Mucosa of rectum (tissue), 2 donors: Measurements from ENCODE around the gene SORCS2.

Experiments
- H3K27ac ChIP-seq, 2 donors: one replicate each; pipeline ENCODE4 v1.7.0; 2013; ENCODE audit warnings: inconsistent platforms in 2 of 2, low read depth in 2 of 2, low read length in 2 of 2
- H3K27me3 ChIP-seq, 2 donors: one replicate each; pipeline ENCODE4 v1.7.0; 2013; ENCODE audit warnings: low read length in 2 of 2; ENCODE audit not compliant: control insufficient read depth in 2 of 2, insufficient read depth in 2 of 2
- H3K36me3 ChIP-seq, 2 donors: one replicate each; pipeline ENCODE4 v1.7.0; 2013; ENCODE audit warnings: low read length in 2 of 2; ENCODE audit not compliant: control insufficient read depth in 2 of 2, insufficient read depth in 2 of 2
- H3K4me1 ChIP-seq, 2 donors: one replicate each; pipeline ENCODE4 v1.7.0; 2013; ENCODE audit warnings: low read length in 2 of 2, mild to moderate bottlenecking in 1 of 2; ENCODE audit not compliant: control insufficient read depth in 2 of 2, insufficient read depth in 2 of 2
- H3K4me3 ChIP-seq, 2 donors: one replicate each; pipeline ENCODE4 v1.7.0; 2013; ENCODE audit warnings: low read length in 2 of 2
- H3K9ac ChIP-seq, 2 donors: one replicate each; pipeline ENCODE4 v1.7.0; 2013; ENCODE audit warnings: low read length in 2 of 2, low read depth in 1 of 2, mild to moderate bottlenecking in 1 of 2
- H3K9me3 ChIP-seq, 2 donors: one replicate each; pipeline ENCODE4 v1.7.0; 2013; ENCODE audit warnings: low read length in 2 of 2; ENCODE audit not compliant: control insufficient read depth in 2 of 2
- donor health status: healthy.
- donor health status: Normal muscosa, but diverticular disease.

Gene SORCS2

GRCh38 chr4:7199129-7199725 lies 6.9 kb downstream of the SORCS2 start:
- Histone ChIP-seq H3K9me3 (no peaks in the 10 kb centered on the region), H3K27me3 (peaks cover 11 to 18% of the 10 kb centered on the region in 2 donors), H3K27ac (no peak overlapping the region), H3K9ac (no peak overlapping the region), H3K4me3 (no peak overlapping the region), H3K4me1 (no peaks in the 10 kb centered on the region), H3K36me3 (no peaks in the 10 kb centered on the region)

- Histone ChIP-seq H3K9me3 (no peaks in the 10 kb centered on the region), H3K9ac (no peak overlapping the region), H3K36me3 (no peaks in the 10 kb centered on the region), H3K27me3 (peaks cover 8 to 16% of the 10 kb centered on the region in 2 donors), H3K4me3 (no peak overlapping the region), H3K4me1 (no peaks in the 10 kb centered on the region), H3K27ac (no peak overlapping the region)
These were observed 7.6 kb downstream of the SORCS2 start for GRCh38 chr4:7199771-7200441.

- H3K27me3 ChIP-seq: peaks cover 8 to 11% of the 10 kb centered on the region in 2 donors
These were observed 8.5 kb downstream of the SORCS2 start for GRCh38 chr4:7200801-7201200.

GRCh38 chr4:7201420-7202305 lies 9.3 kb downstream of the SORCS2 start:
- Histone ChIP-seq H3K9ac (no peak overlapping the region), H3K36me3 (no peaks in the 10 kb centered on the region), H3K27ac (no peak overlapping the region), H3K4me3 (no peak overlapping the region), H3K4me1 (no peaks in the 10 kb centered on the region), H3K9me3 (no peaks in the 10 kb centered on the region), H3K27me3 (peaks cover 3 to 11% of the 10 kb centered on the region in 2 donors)

More at GRCh38 chr4:7200801-7201200, 8.5 kb downstream of the SORCS2 start:
- no peaks in the 10 kb centered on the region for H3K9me3 ChIP-seq
- no peaks in the 10 kb centered on the region for H3K36me3 ChIP-seq
- no peak overlapping the region for H3K9ac ChIP-seq
- no peaks in the 10 kb centered on the region for H3K4me1 ChIP-seq
- no peak overlapping the region for H3K27ac ChIP-seq
- H3K4me3 ChIP-seq: no peak overlapping the region

- no peak overlapping the region for H3K4me3 ChIP-seq
- H3K9me3 ChIP-seq: no peaks in the 10 kb centered on the region
- no peak overlapping the region for H3K9ac ChIP-seq
- peaks cover 3% of the 10 kb centered on the region in 2 donors for H3K27me3 ChIP-seq
- H3K27ac ChIP-seq: no peak overlapping the region
- no peaks in the 10 kb centered on the region for H3K36me3 ChIP-seq
- peaks cover 0 to 3% of the 10 kb centered on the region in 2 donors for H3K4me1 ChIP-seq
These were observed 10.1 kb downstream of the SORCS2 start for GRCh38 chr4:7202411-7202810.

GRCh38 chr4:7204656-7205387 lies 12.5 kb downstream of the SORCS2 start:
- Histone ChIP-seq H3K9ac (no peak overlapping the region), H3K4me1 (peaks cover 0 to 3% of the 10 kb centered on the region in 2 donors), H3K36me3 (no peaks in the 10 kb centered on the region), H3K27me3 (peaks cover 3% of the 10 kb centered on the region in 2 donors), H3K4me3 (no peak overlapping the region), H3K27ac (no peak overlapping the region), H3K9me3 (no peaks in the 10 kb centered on the region)

- H3K4me1 ChIP-seq: peaks cover 0 to 3% of the 10 kb centered on the region in 2 donors
- no peaks in the 10 kb centered on the region for H3K36me3 ChIP-seq
- H3K4me3 ChIP-seq: no peak overlapping the region
- H3K9me3 ChIP-seq: no peaks in the 10 kb centered on the region
- no peak overlapping the region for H3K9ac ChIP-seq
- H3K27me3 ChIP-seq: peaks cover 3% of the 10 kb centered on the region in 2 donors
- H3K27ac ChIP-seq: peak overlapping the region in 1 of 2 donors; percentile 63
These were observed 14.0 kb downstream of the SORCS2 start for GRCh38 chr4:7206385-7206784.

- H3K9ac ChIP-seq: no peak overlapping the region
- no peak overlapping the region for H3K4me3 ChIP-seq
- H3K27me3 ChIP-seq: peaks cover under 1 to 3% of the 10 kb centered on the region in 2 donors
- peak overlapping the region; percentile 14 to 63 for H3K27ac ChIP-seq
- H3K4me1 ChIP-seq: peaks cover 0 to 3% of the 10 kb centered on the region in 2 donors
- H3K36me3 ChIP-seq: no peaks in the 10 kb centered on the region
- no peaks in the 10 kb centered on the region for H3K9me3 ChIP-seq
These were observed 14.7 kb downstream of the SORCS2 start for GRCh38 chr4:7206911-7207567.

GRCh38 chr4:7207628-7208231 lies 15.4 kb downstream of the SORCS2 start:
- peaks cover 0 to 3% of the 10 kb centered on the region in 2 donors for H3K27me3 ChIP-seq
- no peak overlapping the region for H3K9ac ChIP-seq
- H3K9me3 ChIP-seq: no peaks in the 10 kb centered on the region
- no peaks in the 10 kb centered on the region for H3K36me3 ChIP-seq
- H3K4me1 ChIP-seq: peaks cover 0 to 3% of the 10 kb centered on the region in 2 donors
- H3K4me3 ChIP-seq: no peak overlapping the region
- peak overlapping the region in 1 of 2 donors; percentile 32 for H3K27ac ChIP-seq
